Large intestine (tissue), 3 donors: ENCODE results near the gene LAMP1. TPM values are rescaled to one million over a fixed set of nuclear protein-coding genes. Genes with fewer than 3 reads are reported as not detected.

Experiments
- DNase-seq, 2 donors: peaks; one replicate each; pipeline versions ENCODE4 v3.0.0 to v3.0.0-alpha.2; 2013
- H3K27ac ChIP-seq: one replicate; pipeline ENCODE4 v1.5.1; 2013; ENCODE audit warnings: low read length
- H3K27me3 ChIP-seq: 2 replicates; pipeline ENCODE4 v1.6.1; 2013; ENCODE audit warnings: low read length; ENCODE audit not compliant: control insufficient read depth, insufficient read depth
- H3K36me3 ChIP-seq: 2 replicates; pipeline ENCODE4 v1.6.1; 2013; ENCODE audit warnings: low read length; ENCODE audit not compliant: control insufficient read depth, insufficient read depth
- H3K4me1 ChIP-seq: one replicate; pipeline ENCODE4 v1.6.1; 2013; ENCODE audit warnings: low read length; ENCODE audit not compliant: control insufficient read depth, insufficient read depth
- H3K4me3 ChIP-seq: one replicate; pipeline ENCODE4 v1.5.1; 2013; ENCODE audit warnings: low read length
- H3K9me3 ChIP-seq: one replicate; pipeline ENCODE4 v1.6.1; 2013; ENCODE audit warnings: mild to moderate bottlenecking, low read depth, low read length, moderate library complexity; ENCODE audit not compliant: control insufficient read depth
- WGBS: methylation state at CpG from one replicate; pipeline ENCODE4 v1.1.5; 2013; ENCODE audit warnings: low lambda C conversion rate; ENCODE audit not compliant: insufficient coverage; 5-methylcytosine and 5-hydroxymethylcytosine counted together
- polyA plus RNA-seq: library from polyadenylated mRNA; unstranded; fragments of 120-200 nt; gene quantifications from one replicate; pipeline ENCODE4 v1.2.1, GENCODE V29; 2013

The LAMP1 gene
- polyA plus RNA-seq, 1 donor: 215 TPM

DNA sequence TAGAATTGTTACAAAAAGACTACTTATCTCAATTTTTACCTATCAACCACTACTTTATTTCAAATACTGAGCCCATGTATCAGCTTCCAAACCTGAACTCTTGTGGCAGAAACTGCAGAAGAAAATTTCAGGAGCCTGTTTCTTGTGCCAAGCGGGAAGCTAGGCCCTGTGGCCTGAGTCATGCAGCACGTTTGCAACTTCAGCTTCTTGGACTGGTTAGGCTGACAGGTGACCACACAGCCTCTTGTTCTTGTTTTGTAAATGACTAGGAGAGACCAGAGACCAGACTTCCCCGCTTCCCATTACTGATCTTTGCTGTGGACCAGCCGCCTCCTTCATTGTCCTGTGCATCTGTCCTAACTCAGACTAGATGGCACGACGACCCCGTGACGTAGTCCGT, 3.4 kb upstream of the LAMP1 start:
- Histone ChIP-seq H3K27ac (no peak overlapping the region), H3K4me3 (no peak overlapping the region), H3K9me3 (peaks cover 3% of the 10 kb centered on the region), H3K4me1 (peaks cover 7% of the 10 kb centered on the region), H3K36me3 (no peaks in the 10 kb centered on the region), H3K27me3 (peaks cover 9% of the 10 kb centered on the region)
- WGBS: no CpG with 5 or more reads among the region's 9 CpGs
- DNase-seq: no peak

DNA sequence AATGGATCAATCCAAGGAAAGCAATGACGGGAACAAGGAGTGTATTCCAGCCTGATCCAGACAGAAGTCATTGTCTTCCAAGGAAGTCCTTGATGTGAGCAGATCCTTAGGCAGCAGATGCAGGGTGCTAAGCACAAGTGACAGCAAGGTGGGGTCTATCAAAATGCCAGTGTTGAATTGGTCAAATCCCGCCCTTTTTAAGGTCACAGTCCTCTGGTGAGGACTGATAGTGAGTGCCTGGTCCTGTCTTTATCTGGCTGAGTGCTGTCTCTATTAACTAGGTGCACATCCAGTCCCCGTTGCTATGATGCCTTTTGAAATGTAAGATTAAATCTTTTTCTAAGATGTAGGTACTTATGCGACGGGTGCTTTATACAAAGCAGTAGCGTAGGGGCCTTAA, 1.3 kb upstream of the LAMP1 start:
- H3K4me1 ChIP-seq: peaks cover 14% of the 10 kb centered on the region
- no peaks in the 10 kb centered on the region for H3K36me3 ChIP-seq
- DNase-seq: no peak
- H3K27me3 ChIP-seq: peaks cover 4% of the 10 kb centered on the region
- WGBS: 100% methylated on average over 3 of the region's 6 CpGs
- H3K9me3 ChIP-seq: peaks cover 3% of the 10 kb centered on the region
- no peak overlapping the region for H3K27ac ChIP-seq
- no peak overlapping the region for H3K4me3 ChIP-seq

DNA sequence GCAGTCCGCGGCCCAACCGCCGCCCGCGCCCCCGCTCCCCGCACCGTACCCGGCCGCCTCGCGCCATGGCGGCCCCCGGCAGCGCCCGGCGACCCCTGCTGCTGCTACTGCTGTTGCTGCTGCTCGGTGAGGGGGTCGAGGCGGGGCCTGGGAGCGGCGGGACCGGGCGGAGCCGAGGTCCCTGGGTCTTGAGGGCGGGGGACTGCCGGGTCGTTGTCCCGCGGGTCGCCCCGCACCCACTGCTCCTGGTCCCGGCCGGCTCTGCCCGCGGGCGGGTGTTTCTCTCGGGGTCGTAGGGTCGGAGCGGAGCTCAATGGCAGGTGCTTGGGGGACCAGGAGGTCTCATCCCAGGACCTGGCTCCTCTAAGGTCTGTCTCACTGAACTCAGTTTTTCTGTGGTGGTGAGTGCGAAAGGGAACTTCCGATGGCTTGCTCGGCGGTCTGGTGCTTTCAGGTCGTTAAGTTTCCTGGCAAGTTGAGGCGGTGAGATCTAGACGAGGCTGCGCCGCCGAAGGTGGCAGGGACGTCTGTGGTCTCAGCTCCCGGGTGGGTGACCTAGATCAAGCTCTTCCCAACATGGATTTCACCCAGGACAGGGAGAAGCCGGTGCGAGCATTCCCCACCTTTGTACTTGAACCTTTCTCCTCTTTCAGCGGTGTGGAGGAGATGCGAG, 467 bp downstream of the LAMP1 start:
- WGBS: no CpG with 5 or more reads among the region's 58 CpGs
- Histone ChIP-seq H3K36me3 (peaks cover under 1% of the 10 kb centered on the region), H3K4me1 (peaks cover 10% of the 10 kb centered on the region), H3K27me3 (no peaks in the 10 kb centered on the region), H3K27ac (peak overlapping the region; percentile 77), H3K4me3 (peak overlapping the region; percentile 86), H3K9me3 (peaks cover 3% of the 10 kb centered on the region)
- peak in 1 of 2 donors; percentile 39 for DNase-seq

DNA sequence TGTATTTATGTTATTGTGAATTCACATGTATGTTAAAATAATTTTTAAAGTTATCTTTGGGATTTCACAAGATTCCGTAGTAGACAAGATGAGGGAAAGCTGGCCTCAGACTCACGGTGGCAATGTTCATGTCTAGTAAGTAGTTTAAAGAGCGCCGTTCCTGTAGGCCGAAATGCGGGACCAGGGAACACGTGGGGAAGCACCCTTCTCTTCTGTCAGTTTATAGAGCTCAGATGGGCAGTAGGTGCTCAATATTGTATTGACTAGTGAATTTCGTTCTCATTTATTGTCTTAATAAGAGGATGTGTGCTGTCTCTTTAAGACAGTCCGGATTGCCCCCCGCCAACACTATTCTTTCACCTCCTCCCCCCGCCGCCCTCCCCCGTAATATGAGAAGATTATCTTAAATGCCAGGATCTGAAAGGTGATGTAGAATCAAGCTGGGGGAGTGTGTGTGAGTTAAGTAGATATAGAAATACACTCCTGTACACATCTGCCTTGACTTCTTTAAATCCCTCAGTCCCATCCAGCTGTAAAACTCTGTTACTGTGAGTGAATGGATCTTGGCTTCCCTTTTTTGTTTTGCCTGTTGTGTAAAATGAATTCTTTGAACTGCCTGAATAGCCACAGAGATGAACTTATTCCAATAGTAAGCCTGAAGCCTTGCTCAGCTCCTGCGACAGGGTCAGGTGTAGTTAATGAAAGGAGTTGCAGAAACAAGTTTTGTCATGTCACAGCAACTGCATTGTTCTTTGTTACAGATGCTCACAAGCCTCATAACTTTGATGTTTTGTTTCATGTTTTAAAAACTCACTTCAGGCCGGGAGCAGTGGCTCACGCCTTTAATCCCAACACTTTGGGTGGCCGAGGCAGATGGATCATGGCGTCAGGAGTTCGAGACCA, 1.3 kb downstream of the LAMP1 start:
- peak in 1 of 2 donors; percentile 16 for DNase-seq
- no peaks in the 10 kb centered on the region for H3K27me3 ChIP-seq
- H3K27ac ChIP-seq: peak overlapping the region; percentile 77
- peaks cover 3% of the 10 kb centered on the region for H3K9me3 ChIP-seq
- peak overlapping the region; percentile 86 for H3K4me3 ChIP-seq
- H3K4me1 ChIP-seq: peaks cover 10% of the 10 kb centered on the region
- H3K36me3 ChIP-seq: peaks cover 7% of the 10 kb centered on the region
- WGBS: 0% methylated on average over 1 of the region's 19 CpGs

DNA sequence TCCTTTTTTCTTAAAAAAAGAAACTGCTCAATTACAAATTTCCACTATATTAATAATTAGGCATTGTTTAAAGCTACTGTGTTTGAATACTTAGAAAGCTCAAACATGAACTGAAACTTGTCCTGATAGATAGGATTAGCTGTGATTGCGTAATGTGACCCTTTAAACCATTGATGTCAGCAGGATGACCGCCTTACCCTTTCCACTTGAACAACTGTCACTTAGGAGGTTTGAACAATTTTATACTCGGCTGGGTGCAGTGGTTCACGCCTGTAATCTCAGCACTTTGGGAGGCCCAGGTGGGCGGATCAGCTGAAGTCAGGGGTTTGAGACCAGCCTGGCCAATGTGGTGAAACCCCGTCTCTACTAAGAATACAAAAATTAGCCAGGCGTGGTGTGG, 2.9 kb downstream of the LAMP1 start:
- DNase-seq: peak; percentile 86 to 91
- WGBS: 47% methylated on average over 2 of the region's 7 CpGs
- Histone ChIP-seq H3K27me3 (no peaks in the 10 kb centered on the region), H3K27ac (peak overlapping the region; percentile 68), H3K36me3 (peaks cover 7% of the 10 kb centered on the region), H3K4me1 (peaks cover 10% of the 10 kb centered on the region), H3K4me3 (no peak overlapping the region), H3K9me3 (peaks cover 3% of the 10 kb centered on the region)

DNA sequence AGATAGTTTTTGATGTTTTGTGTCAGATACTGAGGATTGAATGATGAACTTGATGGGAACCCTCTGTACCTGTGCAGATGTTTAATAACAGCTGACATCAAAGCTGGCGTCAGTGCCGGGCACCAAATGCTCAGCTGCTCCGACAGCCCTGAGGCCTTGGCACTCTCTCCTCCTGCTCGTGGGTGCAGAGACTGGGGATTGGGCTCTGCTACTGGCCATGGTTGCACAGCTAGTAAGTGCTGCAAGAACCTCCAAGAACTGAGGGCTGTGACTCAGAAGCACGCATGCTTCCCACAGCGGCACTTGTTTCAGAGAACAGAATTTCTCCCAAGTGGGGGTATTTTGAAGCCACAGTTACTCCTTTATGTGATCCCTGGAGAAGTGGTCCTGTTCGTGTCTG, 5.9 kb downstream of the LAMP1 start:
- H3K9me3 ChIP-seq: no peaks in the 10 kb centered on the region
- H3K36me3 ChIP-seq: peaks cover 10% of the 10 kb centered on the region
- peaks cover 7% of the 10 kb centered on the region for H3K4me1 ChIP-seq
- H3K27ac ChIP-seq: no peak overlapping the region
- no peak for DNase-seq
- H3K27me3 ChIP-seq: no peaks in the 10 kb centered on the region
- no CpG with 5 or more reads among the region's 7 CpGs for WGBS
- no peak overlapping the region for H3K4me3 ChIP-seq

DNA sequence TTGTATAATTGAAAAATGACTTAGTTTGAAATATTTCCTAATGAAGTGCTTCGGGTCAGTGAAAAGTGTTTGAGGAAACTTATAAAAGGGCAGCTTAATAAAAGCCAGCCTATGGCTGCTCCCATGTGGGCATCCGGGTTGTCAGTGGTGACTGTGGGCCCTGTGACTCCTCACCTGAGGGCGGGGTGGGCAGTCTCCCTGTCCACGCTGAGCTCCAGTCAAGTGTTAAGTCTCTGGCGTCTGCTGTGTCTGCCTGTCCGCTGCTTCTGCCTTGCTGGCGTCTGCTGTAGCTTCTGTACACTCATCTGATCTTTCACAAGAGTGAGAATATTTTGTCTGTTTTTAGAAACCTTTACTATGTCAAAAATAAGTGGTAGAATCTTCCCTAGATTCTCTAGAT, 7.1 kb downstream of the LAMP1 start:
- no CpG with 5 or more reads among the region's 7 CpGs for WGBS
- DNase-seq: no peak
- no peaks in the 10 kb centered on the region for H3K9me3 ChIP-seq

DNA sequence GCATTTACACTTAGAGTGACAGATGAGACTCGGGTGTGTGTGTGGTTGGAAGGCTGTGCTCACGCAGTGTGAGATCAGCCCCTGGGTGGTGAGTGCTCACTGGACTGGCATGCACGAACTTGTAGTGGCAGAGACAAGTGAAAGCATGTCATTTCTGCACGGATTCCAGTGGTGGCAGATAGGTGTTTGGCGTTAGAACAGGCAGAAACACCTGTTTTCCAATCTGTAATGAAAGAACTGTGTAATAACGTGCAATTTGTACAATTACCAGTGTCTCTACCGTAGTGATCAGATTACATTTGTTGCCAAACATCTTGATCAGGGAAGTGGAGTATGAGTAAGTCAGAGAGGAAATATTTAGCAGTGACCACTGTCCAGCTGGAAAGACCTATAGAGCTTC, 8.2 kb downstream of the LAMP1 start:
- no peak overlapping the region for H3K27ac ChIP-seq
- H3K4me1 ChIP-seq: no peaks in the 10 kb centered on the region
- no peak overlapping the region for H3K4me3 ChIP-seq
- WGBS: no CpG with 5 or more reads among the region's 7 CpGs
- no peaks in the 10 kb centered on the region for H3K9me3 ChIP-seq
- DNase-seq: no peak
- H3K27me3 ChIP-seq: no peaks in the 10 kb centered on the region
- peaks cover 16% of the 10 kb centered on the region for H3K36me3 ChIP-seq

More for the DNA sequence above, 7.1 kb downstream of the LAMP1 start:
- Histone ChIP-seq H3K27ac (no peak overlapping the region), H3K36me3 (peaks cover 12% of the 10 kb centered on the region), H3K27me3 (no peaks in the 10 kb centered on the region), H3K4me1 (peaks cover 7% of the 10 kb centered on the region), H3K4me3 (no peak overlapping the region)

DNA sequence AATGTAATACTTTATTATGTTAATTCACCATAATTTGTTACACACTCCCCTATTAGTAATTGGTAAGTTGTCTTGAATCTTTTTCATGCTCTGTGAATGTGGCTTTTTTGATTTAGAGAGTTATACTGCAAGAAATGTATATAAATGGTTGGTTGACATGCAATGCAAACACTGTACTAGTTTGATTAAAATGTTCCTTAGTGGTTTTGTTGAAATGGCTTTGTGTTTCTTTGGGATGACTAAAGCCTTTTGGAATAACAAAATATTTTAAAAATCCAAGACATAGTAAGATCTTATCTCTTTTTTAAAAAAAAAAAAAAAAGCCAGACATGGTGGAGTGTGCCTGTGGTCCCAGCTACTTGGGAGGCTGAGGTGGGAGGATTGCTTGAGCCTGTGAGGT, 10.5 kb downstream of the LAMP1 start:
- H3K4me3 ChIP-seq: no peak overlapping the region
- no peak for DNase-seq
- H3K36me3 ChIP-seq: peaks cover 36% of the 10 kb centered on the region

DNA sequence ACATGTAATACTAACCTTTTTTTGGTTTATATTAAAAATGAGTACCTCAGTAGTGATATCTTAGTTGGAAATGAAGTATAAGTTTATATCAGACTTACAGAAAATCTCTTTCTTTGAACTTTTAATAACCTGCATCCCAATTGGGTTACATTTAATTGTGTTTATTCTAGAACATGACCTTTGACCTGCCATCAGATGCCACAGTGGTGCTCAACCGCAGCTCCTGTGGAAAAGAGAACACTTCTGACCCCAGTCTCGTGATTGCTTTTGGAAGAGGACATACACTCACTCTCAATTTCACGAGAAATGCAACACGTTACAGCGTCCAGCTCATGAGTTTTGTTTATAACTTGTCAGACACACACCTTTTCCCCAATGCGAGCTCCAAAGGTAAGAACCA, 12.4 kb downstream of the LAMP1 start:
- H3K4me3 ChIP-seq: no peak overlapping the region
- no peak for DNase-seq
- no peak overlapping the region for H3K27ac ChIP-seq
- peaks cover 38% of the 10 kb centered on the region for H3K36me3 ChIP-seq
- no CpG with 5 or more reads among the region's 6 CpGs for WGBS
- no peaks in the 10 kb centered on the region for H3K9me3 ChIP-seq
- H3K4me1 ChIP-seq: no peaks in the 10 kb centered on the region
- no peaks in the 10 kb centered on the region for H3K27me3 ChIP-seq

More for the DNA sequence above, 10.5 kb downstream of the LAMP1 start:
- H3K27ac ChIP-seq: no peak overlapping the region
- no peaks in the 10 kb centered on the region for H3K27me3 ChIP-seq
- no peaks in the 10 kb centered on the region for H3K9me3 ChIP-seq
- no peaks in the 10 kb centered on the region for H3K4me1 ChIP-seq
